Kidney tubule cell (primary cell): Measurements from ENCODE around the gene RCL1.

Source experiments
- DNase-seq: peaks from one replicate; pipeline ENCODE4 v3.0.0-alpha.2; 2018; ENCODE audit warnings: low spot score

Gene RCL1

GRCh38 chr9:4811824-4812223, 19.1 kb downstream of the RCL1 start:
- DNase-seq, result no peak

GRCh38 chr9:4812858-4813257, 20.1 kb downstream of the RCL1 start:
- DNase-seq, result no peak

GRCh38 chr9:4814913-4815312, 22.2 kb downstream of the RCL1 start:
- no peak for DNase-seq

- no peak for DNase-seq
Measured at GRCh38 chr9:4815381-4815956, 22.7 kb downstream of the RCL1 start.

GRCh38 chr9:4820168-4820567, 27.4 kb downstream of the RCL1 start:
- DNase-seq, result no peak

GRCh38 chr9:4821133-4821532, 28.4 kb downstream of the RCL1 start:
- DNase-seq, result no peak

GRCh38 chr9:4822057-4822456, 29.3 kb downstream of the RCL1 start:
- DNase-seq, result no peak

GRCh38 chr9:4826417-4827166, 33.8 kb downstream of the RCL1 start:
- DNase-seq, result no peak

- DNase-seq, result no peak
Measured at GRCh38 chr9:4827224-4827623, 34.5 kb downstream of the RCL1 start.

GRCh38 chr9:4828761-4829160, 36.0 kb downstream of the RCL1 start:
- DNase-seq, result peak; percentile 23

GRCh38 chr9:4829969-4830368, 37.2 kb downstream of the RCL1 start:
- peak; percentile 23 for DNase-seq

- DNase-seq, result no peak
Measured at GRCh38 chr9:4830699-4831098, 38.0 kb downstream of the RCL1 start.

GRCh38 chr9:4831119-4831518, 38.4 kb downstream of the RCL1 start:
- peak; percentile 13 for DNase-seq

- DNase-seq, result no peak
Measured at GRCh38 chr9:4831944-4832343, 39.2 kb downstream of the RCL1 start.

GRCh38 chr9:4832786-4833579, 40.2 kb downstream of the RCL1 start:
- DNase-seq, result peak; percentile 97

GRCh38 chr9:4833781-4834560, 41.2 kb downstream of the RCL1 start:
- DNase-seq, result no peak

- DNase-seq, result no peak
Measured at GRCh38 chr9:4836676-4837075, 43.9 kb downstream of the RCL1 start.

GRCh38 chr9:4837261-4838188, 44.8 kb downstream of the RCL1 start:
- peak; percentile 53 for DNase-seq

GRCh38 chr9:4838189-4838546, 45.4 kb downstream of the RCL1 start:
- no peak for DNase-seq

GRCh38 chr9:4839470-4839912, 46.7 kb downstream of the RCL1 start:
- no peak for DNase-seq

- DNase-seq, result no peak
Measured at GRCh38 chr9:4840018-4840417, 47.3 kb downstream of the RCL1 start.
